HG03135 (cell line): Measurements from ENCODE around the gene GRIK3.

ENCODE experiments used
- ATAC-seq: cut with Tn5 transposase; IDR thresholded peaks from one replicate; pipeline ENCODE4 v1.9.1; 2021; ENCODE audit warnings: mild to moderate bottlenecking, moderate library complexity; ENCODE audit not compliant: unreplicated experiment

GRIK3 gene

GRCh38 chr1:37017720-37018119, 16.6 kb downstream of the GRIK3 start:
- no peak for ATAC-seq

- ATAC-seq = no peak
Observed at GRCh38 chr1:37016121-37016520, 18.2 kb downstream of the GRIK3 start.

GRCh38 chr1:37015713-37016112, 18.6 kb downstream of the GRIK3 start:
- ATAC-seq = no peak

GRCh38 chr1:37012226-37012625, 22.1 kb downstream of the GRIK3 start:
- no peak for ATAC-seq

GRCh38 chr1:37010011-37010410, 24.3 kb downstream of the GRIK3 start:
- ATAC-seq = no peak

GRCh38 chr1:37009521-37009920, 24.8 kb downstream of the GRIK3 start:
- no peak for ATAC-seq

GRCh38 chr1:37006132-37006868, 28.0 kb downstream of the GRIK3 start:
- no peak for ATAC-seq

- no peak for ATAC-seq
Observed at GRCh38 chr1:37002898-37003297, 31.4 kb downstream of the GRIK3 start.

- ATAC-seq = no peak
Observed at GRCh38 chr1:37001703-37002102, 32.6 kb downstream of the GRIK3 start.

- ATAC-seq = no peak
Observed at GRCh38 chr1:36996106-36996505, 38.2 kb downstream of the GRIK3 start.

GRCh38 chr1:36994868-36995267, 39.4 kb downstream of the GRIK3 start:
- no peak for ATAC-seq

GRCh38 chr1:36994294-36994693, 40.0 kb downstream of the GRIK3 start:
- ATAC-seq = no peak

GRCh38 chr1:36992139-36992943, 42.0 kb downstream of the GRIK3 start:
- ATAC-seq = no peak

GRCh38 chr1:36991551-36991950, 42.8 kb downstream of the GRIK3 start:
- no peak for ATAC-seq

- no peak for ATAC-seq
Observed at GRCh38 chr1:36990928-36991327, 43.4 kb downstream of the GRIK3 start.

- no peak for ATAC-seq
Observed at GRCh38 chr1:36989241-36989640, 45.1 kb downstream of the GRIK3 start.

- no peak for ATAC-seq
Observed at GRCh38 chr1:36988741-36989193, 45.5 kb downstream of the GRIK3 start.

GRCh38 chr1:36988321-36988720, 46.0 kb downstream of the GRIK3 start:
- no peak for ATAC-seq

GRCh38 chr1:36987276-36987675, 47.0 kb downstream of the GRIK3 start:
- ATAC-seq = no peak

- ATAC-seq = no peak
Observed at GRCh38 chr1:36986241-36986985, 47.9 kb downstream of the GRIK3 start.

GRCh38 chr1:36984675-36985074, 49.6 kb downstream of the GRIK3 start:
- no peak for ATAC-seq
